ENCODE data around the gene SPTBN1.

GRCh38 chr2:54634564-54635511 is 178.7 kb downstream of the SPTBN1 start:
- no peak for TF ChIP-seq USF1 (CRISPR knock-in tag; IDR thresholded peaks at IDR 0.05)
- no peak for TF ChIP-seq CTCF (IDR thresholded peaks at IDR 0.05)
- TF ChIP-seq MAX (CRISPR knock-in tag; IDR thresholded peaks at IDR 0.05) = no peak
- TF ChIP-seq ZBTB21 (CRISPR knock-in tag; IDR thresholded peaks at IDR 0.05; ENCODE audit: borderline replicate concordance) = no peak
- TF ChIP-seq ZBTB43 (CRISPR knock-in tag; IDR thresholded peaks at IDR 0.05) = no peak
- no peak for TF ChIP-seq GRHL2 (CRISPR knock-in tag; IDR thresholded peaks at IDR 0.05; ENCODE audit: insufficient replicate concordance, severe bottlenecking)
- no peak for TF ChIP-seq NFYB (CRISPR knock-in tag; conservative IDR thresholded peaks at IDR 0.05; ENCODE audit: low read depth)
- no peak for TF ChIP-seq CREB1 (CRISPR knock-in tag; IDR thresholded peaks at IDR 0.05)
- TF ChIP-seq PREB (CRISPR knock-in tag; IDR thresholded peaks at IDR 0.05; ENCODE audit: borderline replicate concordance) = no peak
- no peak for TF ChIP-seq E2F5 (CRISPR knock-in tag; IDR thresholded peaks at IDR 0.05)
- TF ChIP-seq ATF3 (CRISPR knock-in tag; conservative IDR thresholded peaks at IDR 0.05) = no peak
- TF ChIP-seq USF2 (CRISPR knock-in tag; IDR thresholded peaks at IDR 0.05) = no peak

All from WTC11 (cell line).